ENCODE data around the gene GPR3. TPM values are rescaled to one million over a fixed set of nuclear protein-coding genes. Genes with fewer than 3 reads are reported as not detected.

The GPR3 gene
- total RNA-seq, 4 donors from 2014 or later: 0.67 TPM; not detected in 3

DNA sequence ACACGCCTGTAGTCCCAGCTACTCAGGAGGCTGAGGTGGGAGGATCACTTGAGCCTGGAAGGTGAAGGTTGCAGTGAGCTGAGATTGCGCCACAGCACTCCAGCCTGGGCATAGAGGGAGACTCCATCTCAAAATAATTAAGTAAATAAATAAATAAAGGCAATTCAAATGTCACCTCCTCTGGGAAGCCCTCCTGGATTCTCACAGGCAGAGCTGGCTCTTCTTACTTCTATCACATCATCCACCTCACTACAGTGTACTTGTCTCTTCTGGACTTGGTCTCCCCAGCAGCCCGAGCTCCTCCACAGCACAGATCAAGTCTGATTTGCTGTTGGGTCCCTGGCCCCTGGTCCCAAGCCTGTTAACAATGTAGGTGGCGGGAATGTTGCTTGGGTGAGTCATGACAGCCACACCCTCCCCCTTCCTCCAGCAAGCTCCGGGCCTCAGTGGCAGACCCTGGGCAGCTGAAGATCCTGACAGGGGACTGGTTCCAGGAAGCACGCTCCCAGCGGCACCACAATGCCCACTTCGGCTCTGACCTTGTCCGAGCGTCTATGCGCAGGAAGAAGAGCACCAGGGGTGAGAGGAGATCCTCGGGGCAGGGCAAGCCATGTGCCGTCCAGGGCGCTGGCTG, 45.3 kb upstream of the GPR3 start:
- Histone ChIP-seq H3K4me1 (peaks cover 0 to 31% (median 20%) of the 10 kb centered on the region in 3 donors), H3K36me3 (no peaks in the 10 kb centered on the region), H3K27me3 (peaks cover 46% of the 10 kb centered on the region), H3K27ac (no peak overlapping the region), H3K4me3 (no peak overlapping the region), H3K9me3 (no peaks in the 10 kb centered on the region)
- ATAC-seq: no peak
- 77% methylated on average over 3 of the region's 14 CpGs; no CpG with 5 or more reads in 1 of the 2 donors for WGBS, 2 donors (ENCODE audit: low coverage in 1 of 2)
- TF ChIP-seq POLR2AphosphoS5 (IDR thresholded peaks at IDR 0.05) (no peak), EP300 (IDR thresholded peaks at IDR 0.05) (no peak), POLR2A (IDR thresholded peaks at IDR 0.05) (no peak)
- TF ChIP-seq, protein P1, sequence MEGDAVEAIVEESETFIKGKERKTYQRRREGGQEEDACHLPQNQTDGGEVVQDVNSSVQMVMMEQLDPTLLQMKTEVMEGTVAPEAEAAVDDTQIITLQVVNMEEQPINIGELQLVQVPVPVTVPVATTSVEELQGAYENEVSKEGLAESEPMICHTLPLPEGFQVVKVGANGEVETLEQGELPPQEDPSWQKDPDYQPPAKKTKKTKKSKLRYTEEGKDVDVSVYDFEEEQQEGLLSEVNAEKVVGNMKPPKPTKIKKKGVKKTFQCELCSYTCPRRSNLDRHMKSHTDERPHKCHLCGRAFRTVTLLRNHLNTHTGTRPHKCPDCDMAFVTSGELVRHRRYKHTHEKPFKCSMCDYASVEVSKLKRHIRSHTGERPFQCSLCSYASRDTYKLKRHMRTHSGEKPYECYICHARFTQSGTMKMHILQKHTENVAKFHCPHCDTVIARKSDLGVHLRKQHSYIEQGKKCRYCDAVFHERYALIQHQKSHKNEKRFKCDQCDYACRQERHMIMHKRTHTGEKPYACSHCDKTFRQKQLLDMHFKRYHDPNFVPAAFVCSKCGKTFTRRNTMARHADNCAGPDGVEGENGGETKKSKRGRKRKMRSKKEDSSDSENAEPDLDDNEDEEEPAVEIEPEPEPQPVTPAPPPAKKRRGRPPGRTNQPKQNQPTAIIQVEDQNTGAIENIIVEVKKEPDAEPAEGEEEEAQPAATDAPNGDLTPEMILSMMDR (IDR thresholded peaks at IDR 0.05): no peak

DNA sequence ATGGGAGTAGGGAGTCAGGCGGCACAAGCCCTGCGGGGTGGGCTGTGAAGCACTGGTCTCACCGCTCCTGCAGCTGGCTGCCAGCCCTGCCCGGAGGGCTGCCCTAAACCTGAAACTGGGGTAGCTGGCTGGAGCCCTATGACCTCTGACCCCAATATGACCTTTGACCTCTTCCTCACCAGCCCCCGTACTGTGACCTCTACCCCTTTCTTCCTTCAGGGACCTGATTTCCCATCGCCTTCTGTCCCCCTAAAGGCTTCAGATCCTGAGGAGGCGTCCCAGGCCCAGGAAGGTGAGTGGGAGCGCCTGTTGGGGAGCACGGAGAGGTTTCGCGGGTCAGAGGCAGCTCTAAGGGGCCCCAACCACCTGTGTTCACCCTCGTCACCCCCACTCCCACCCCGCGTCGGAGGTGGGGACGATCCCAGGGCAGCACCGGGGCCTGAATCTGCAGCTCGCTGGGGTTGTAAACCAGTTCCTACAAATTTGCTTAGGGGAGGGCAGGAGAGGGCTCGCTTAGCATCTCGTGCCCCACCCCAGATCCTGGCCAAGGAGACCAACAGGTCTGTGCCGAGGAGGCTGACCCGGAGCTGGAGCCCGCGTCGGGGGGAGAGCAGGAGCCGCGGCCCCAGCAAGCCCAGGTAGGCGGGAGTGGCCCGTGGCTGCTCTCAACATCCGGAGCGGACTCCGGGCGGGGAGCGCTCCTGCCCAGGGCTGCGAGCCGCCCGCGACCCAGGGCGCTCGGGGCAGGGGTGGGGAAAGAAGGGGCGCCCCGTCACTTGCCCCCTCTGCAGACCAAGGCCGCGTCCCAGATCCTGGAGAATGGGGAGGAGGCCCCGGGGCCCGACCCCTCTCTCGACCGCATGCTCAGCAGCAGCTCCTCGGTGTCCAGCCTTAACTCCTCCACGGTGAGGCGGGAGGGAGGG, 43.3 kb upstream of the GPR3 start:
- TF ChIP-seq EP300 (IDR thresholded peaks at IDR 0.05): no peak
- TF ChIP-seq, protein P1 (IDR thresholded peaks at IDR 0.05): peak in 1 of 4 experiments; percentile 24
- Histone ChIP-seq H3K9me3 (no peaks in the 10 kb centered on the region), H3K27me3 (peaks cover 46% of the 10 kb centered on the region), H3K36me3 (peaks cover 0 to 15% of the 10 kb centered on the region in 2 donors), H3K4me3 (peak overlapping the region; percentile 26 to 53), H3K27ac (peak overlapping the region in 1 of 4 donors; percentile 2), H3K4me1 (peaks cover 0 to 31% (median 20%) of the 10 kb centered on the region in 3 donors)
- peak; percentile 46 for ATAC-seq
- WGBS, 2 donors (ENCODE audit: low coverage in 1 of 2): 60 to 85% methylated on average over 4 to 5 of the region's 51 CpGs

DNA sequence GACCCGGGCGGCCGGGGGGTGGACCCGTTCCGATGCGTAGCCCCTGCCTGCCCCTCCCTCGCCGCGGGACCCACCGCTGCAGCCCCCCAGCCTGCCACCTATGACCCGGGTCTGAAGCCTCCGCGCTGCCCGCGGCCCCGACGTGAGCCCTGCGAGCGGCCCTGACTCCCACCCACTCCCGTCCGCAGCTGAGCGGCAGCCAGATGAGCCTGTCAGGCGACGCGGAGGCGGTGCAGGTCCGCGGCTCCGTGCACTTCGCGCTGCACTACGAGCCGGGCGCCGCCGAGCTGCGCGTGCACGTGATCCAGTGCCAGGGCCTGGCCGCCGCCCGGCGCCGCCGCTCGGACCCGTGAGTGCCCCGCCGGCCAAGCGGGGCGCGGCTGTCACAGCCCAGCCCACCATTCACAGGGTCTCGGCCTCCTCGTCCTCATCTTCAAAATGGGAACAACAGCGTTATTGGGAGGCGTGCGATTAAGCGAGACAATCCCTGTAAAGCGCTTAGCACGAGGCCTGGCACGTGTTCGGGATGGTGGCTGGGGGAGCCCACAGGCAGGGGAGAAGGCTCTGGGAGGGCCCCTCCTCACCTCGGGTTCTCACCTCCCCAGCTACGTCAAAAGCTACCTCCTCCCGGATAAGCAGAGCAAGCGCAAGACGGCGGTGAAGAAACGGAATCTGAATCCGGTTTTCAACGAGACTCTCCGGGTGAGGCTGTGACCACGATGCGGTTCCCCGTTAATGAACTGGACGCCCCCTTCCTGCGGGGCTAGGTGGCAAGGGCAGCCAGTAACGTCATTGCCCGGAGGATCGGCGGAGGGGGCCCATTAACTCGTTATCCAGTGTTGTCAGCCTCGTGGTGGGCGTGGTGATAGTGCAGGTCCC, 42.4 kb upstream of the GPR3 start:
- Histone ChIP-seq H3K9me3 (no peaks in the 10 kb centered on the region), H3K4me1 (peaks cover 0 to 31% (median 20%) of the 10 kb centered on the region in 3 donors), H3K27ac (peak overlapping the region in 1 of 4 donors; percentile 48), H3K27me3 (peaks cover 46% of the 10 kb centered on the region), H3K4me3 (peak overlapping the region; percentile 26 to 53), H3K36me3 (peaks cover 0 to 24% of the 10 kb centered on the region in 2 donors)
- WGBS, 2 donors (ENCODE audit: low coverage in 1 of 2): 7% methylated on average over 22 of the region's 84 CpGs; no CpG with 5 or more reads in 1 of the 2 donors
- TF ChIP-seq EP300 (IDR thresholded peaks at IDR 0.05) (no peak), POLR2AphosphoS5 (IDR thresholded peaks at IDR 0.05) (peak; percentile 28), POLR2A (IDR thresholded peaks at IDR 0.05) (no peak)
- peak; percentile 80 for ATAC-seq

DNA sequence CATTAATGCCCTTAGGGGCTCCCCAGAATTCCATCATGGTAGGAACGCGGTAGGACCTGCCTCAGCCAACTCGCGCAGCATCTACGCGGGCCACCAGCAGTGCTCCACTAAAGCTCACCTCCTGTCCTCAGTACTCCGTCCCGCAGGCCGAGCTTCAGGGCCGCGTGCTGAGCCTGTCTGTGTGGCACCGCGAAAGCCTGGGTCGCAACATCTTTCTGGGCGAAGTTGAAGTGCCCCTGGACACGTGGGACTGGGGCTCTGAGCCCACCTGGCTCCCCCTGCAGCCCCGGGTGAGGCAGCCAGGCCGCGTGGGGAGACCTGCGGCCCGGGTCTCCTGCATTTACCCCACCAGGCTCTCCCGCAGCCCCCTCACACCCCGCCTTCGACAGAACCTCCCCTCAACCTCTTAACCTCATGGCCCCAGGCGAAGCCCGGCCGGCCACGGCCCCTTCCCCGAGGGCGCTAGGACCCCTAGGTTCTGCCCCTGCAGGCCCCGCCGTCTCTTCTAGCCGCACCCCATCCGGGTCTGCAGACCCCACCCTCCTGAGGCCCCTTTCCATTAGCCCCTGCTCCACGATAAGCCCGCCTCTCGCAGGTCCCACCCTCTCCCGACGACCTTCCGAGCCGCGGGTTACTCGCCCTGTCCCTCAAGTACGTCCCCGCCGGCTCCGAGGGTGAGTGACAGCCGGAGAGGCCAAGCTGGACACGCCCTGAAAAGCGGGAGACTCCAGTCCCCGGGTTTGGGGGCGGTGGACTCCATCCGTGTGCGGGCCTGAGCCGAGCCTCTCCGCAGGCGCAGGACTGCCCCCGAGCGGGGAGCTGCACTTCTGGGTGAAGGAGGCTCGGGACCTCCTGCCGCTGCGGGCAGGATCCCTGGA, 41.5 kb upstream of the GPR3 start:
- peak; percentile 50 for ATAC-seq
- TF ChIP-seq POLR2AphosphoS5 (IDR thresholded peaks at IDR 0.05) (peak; percentile 32), POLR2A (IDR thresholded peaks at IDR 0.05) (no peak), EP300 (IDR thresholded peaks at IDR 0.05) (no peak)
- TF ChIP-seq, protein P1 (IDR thresholded peaks at IDR 0.05): peak in 1 of 4 experiments; percentile 20
- H3K4me1 ChIP-seq: peaks cover 0 to 31% (median 20%) of the 10 kb centered on the region in 3 donors
- H3K27ac ChIP-seq: peak overlapping the region in 3 of 4 donors; percentile 27 to 57 (median 48)
- peaks cover 0 to 33% of the 10 kb centered on the region in 2 donors for H3K36me3 ChIP-seq
- H3K4me3 ChIP-seq: peak overlapping the region in 1 of 2 donors; percentile 53
- no peaks in the 10 kb centered on the region for H3K9me3 ChIP-seq
- WGBS, 2 donors (ENCODE audit: low coverage in 1 of 2): no CpG with 5 or more reads among the region's 62 CpGs
- peaks cover 46% of the 10 kb centered on the region for H3K27me3 ChIP-seq

All from gastroesophageal sphincter (tissue), 4 donors.